ENCODE measurements around the gene KCNH2.

The KCNH2 gene

DNA sequence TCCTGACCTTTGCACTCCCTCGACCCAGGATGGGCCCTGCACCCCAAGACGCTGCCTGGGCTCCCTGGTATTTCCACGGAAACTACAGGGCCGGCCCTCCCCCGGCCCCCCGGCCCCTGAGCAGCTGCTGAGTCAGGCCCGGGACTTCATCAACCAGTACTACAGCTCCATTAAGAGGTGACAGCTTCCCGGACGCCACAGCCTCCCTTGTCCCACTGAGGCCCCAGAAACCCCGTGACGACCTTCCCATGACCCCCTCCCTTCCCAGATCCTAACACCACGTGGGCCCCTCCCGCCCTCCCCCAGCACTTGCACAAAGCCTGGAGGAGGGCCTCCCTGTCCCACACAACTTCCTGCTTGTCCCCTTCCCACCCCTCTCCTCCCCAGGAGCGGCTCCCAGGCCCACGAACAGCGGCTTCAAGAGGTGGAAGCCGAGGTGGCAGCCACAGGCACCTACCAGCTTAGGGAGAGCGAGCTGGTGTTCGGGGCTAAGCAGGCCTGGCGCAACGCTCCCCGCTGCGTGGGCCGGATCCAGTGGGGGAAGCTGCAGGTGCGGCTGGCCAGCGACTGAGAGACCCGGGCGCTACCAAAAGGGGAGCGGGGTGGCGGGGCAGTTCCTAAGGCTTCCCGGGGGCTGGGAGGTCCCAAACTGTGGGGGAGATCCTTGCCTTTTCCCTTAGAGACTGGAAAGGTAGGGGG is 18.4 kb upstream of the KCNH2 start:
- H3K9ac ChIP-seq (ENCODE audit: low read depth in 1 of 2, low read length in 2 of 2), result no peak overlapping the region
- H3K9me3 ChIP-seq (ENCODE audit: control insufficient read depth in 1 of 2, low read length in 2 of 2), result no peaks in the 10 kb centered on the region
- H3K27ac ChIP-seq (ENCODE audit: low read depth, low read length), result no peak overlapping the region

DNA sequence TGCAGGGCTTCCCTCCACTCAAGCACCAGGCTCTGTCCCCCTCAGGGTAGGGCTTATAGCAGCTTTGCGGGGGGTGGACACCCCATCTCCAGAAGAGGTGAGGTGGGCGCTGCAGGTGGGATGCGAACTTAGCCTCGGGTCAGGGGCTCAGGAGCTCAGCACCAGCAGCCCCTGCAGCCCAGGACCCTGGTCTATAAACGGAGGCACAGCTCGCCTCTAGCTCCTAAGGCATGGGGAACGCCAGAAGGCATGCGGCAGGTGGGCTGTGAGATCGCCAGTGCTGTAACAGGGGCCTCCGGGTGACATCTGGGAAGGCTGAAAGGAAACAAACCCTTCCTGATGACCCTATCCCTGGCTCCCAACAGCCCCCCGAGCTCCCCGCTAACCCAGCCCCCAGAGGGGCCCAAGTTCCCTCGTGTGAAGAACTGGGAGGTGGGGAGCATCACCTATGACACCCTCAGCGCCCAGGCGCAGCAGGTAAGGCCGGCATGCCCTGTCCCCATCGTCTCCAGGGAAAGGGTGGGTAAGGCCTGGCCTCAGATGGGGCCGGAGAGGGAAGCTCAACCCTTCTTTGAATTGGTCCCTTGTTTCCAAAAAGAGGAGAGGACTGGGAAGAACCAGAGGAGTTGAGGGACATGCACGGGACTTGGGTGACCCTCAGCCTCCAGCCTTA is 16.9 kb upstream of the KCNH2 start:
- H3K9ac ChIP-seq (ENCODE audit: low read depth in 1 of 2, low read length in 2 of 2), result no peak overlapping the region
- H3K27ac ChIP-seq (ENCODE audit: low read depth, low read length), result no peak overlapping the region
- H3K27me3 ChIP-seq (ENCODE audit: control insufficient read depth in 1 of 2, insufficient read depth in 2 of 2, low read length in 2 of 2), result no peaks in the 10 kb centered on the region
- H3K4me1 ChIP-seq (ENCODE audit: control insufficient read depth in 1 of 2, insufficient read depth in 2 of 2, low read length in 2 of 2), result peaks cover 0 to 2% of the 10 kb centered on the region in 2 donors
- H3K4me3 ChIP-seq (ENCODE audit: low read depth in 1 of 2, low read length in 2 of 2), result peak overlapping the region in 1 of 2 donors; percentile 48
- H3K36me3 ChIP-seq (ENCODE audit: control insufficient read depth in 1 of 2, insufficient read depth in 2 of 2, low read length in 2 of 2), result no peaks in the 10 kb centered on the region
- peaks cover 0 to 5% of the 10 kb centered on the region in 2 donors for H3K9me3 ChIP-seq (ENCODE audit: control insufficient read depth in 1 of 2, low read length in 2 of 2)

More for the DNA sequence above, 18.4 kb upstream of the KCNH2 start:
- Histone ChIP-seq H3K4me1 (ENCODE audit: control insufficient read depth in 1 of 2, insufficient read depth in 2 of 2, low read length in 2 of 2) (peaks cover 0 to 2% of the 10 kb centered on the region in 2 donors), H3K27me3 (ENCODE audit: control insufficient read depth in 1 of 2, insufficient read depth in 2 of 2, low read length in 2 of 2) (no peaks in the 10 kb centered on the region), H3K4me3 (ENCODE audit: low read depth in 1 of 2, low read length in 2 of 2) (no peak overlapping the region), H3K36me3 (ENCODE audit: control insufficient read depth in 1 of 2, insufficient read depth in 2 of 2, low read length in 2 of 2) (no peaks in the 10 kb centered on the region)

DNA sequence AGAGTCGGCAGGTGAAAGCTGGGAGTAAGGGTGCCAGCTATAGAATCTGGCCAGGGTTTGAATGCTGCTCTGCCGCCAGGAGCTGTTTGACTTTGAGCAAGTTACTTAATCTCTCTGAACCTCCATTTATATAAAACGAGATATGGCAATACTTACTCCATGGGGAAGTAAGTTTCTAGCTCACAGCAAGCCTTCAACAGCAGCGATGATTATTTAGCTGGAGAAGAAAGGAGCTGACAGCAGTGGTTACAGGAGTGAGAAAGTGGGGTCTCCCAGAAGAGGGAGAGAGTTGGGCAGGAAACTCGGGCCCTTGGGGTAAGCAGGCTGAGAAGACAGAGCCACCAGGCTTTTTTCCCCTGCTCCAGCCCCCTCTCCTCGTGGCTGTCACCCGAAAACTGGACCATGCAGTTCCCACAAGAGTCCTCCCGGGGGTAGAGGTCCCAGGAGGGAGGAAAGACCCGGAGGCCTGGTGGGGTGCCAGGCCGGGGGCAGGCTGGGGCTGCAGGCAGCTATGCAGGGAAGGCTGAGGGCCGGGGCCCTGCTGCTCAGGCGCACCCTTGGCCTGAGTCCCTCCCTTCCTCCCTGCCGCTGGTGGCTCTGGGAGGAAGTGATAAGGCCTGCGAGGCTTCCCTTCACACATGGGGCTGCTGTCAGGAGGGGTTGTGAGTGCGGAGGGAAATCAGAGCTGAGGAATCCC is 16.2 kb upstream of the KCNH2 start:
- peaks cover 0 to 5% of the 10 kb centered on the region in 2 donors for H3K9me3 ChIP-seq (ENCODE audit: control insufficient read depth in 1 of 2, low read length in 2 of 2)
- no peak overlapping the region for H3K9ac ChIP-seq (ENCODE audit: low read depth in 1 of 2, low read length in 2 of 2)
- H3K27ac ChIP-seq (ENCODE audit: low read depth, low read length), result no peak overlapping the region
- H3K27me3 ChIP-seq (ENCODE audit: control insufficient read depth in 1 of 2, insufficient read depth in 2 of 2, low read length in 2 of 2), result no peaks in the 10 kb centered on the region
- H3K36me3 ChIP-seq (ENCODE audit: control insufficient read depth in 1 of 2, insufficient read depth in 2 of 2, low read length in 2 of 2), result no peaks in the 10 kb centered on the region
- H3K4me1 ChIP-seq (ENCODE audit: control insufficient read depth in 1 of 2, insufficient read depth in 2 of 2, low read length in 2 of 2), result peaks cover 0 to 2% of the 10 kb centered on the region in 2 donors
- H3K4me3 ChIP-seq (ENCODE audit: low read depth in 1 of 2, low read length in 2 of 2), result peak overlapping the region in 1 of 2 donors; percentile 48

DNA sequence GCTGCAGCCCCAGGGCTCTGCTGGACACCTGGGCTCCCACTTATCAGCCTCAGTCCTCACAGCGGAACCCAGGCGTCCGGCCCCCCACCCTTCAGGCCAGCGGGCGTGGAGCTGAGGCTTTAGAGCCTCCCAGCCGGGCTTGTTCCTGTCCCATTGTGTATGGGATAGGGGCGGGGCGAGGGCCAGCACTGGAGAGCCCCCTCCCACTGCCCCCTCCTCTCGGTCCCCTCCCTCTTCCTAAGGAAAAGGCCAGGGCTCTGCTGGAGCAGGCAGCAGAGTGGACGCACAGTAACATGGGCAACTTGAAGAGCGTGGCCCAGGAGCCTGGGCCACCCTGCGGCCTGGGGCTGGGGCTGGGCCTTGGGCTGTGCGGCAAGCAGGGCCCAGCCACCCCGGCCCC is 15.4 kb upstream of the KCNH2 start:
- no peak overlapping the region for H3K27ac ChIP-seq (ENCODE audit: low read depth, low read length)
- H3K36me3 ChIP-seq (ENCODE audit: control insufficient read depth in 1 of 2, insufficient read depth in 2 of 2, low read length in 2 of 2), result no peaks in the 10 kb centered on the region
- peaks cover 0 to 5% of the 10 kb centered on the region in 2 donors for H3K9me3 ChIP-seq (ENCODE audit: control insufficient read depth in 1 of 2, low read length in 2 of 2)
- no peaks in the 10 kb centered on the region for H3K27me3 ChIP-seq (ENCODE audit: control insufficient read depth in 1 of 2, insufficient read depth in 2 of 2, low read length in 2 of 2)
- H3K4me3 ChIP-seq (ENCODE audit: low read depth in 1 of 2, low read length in 2 of 2), result no peak overlapping the region
- no peak overlapping the region for H3K9ac ChIP-seq (ENCODE audit: low read depth in 1 of 2, low read length in 2 of 2)
- peaks cover 2 to 6% of the 10 kb centered on the region in 2 donors for H3K4me1 ChIP-seq (ENCODE audit: control insufficient read depth in 1 of 2, insufficient read depth in 2 of 2, low read length in 2 of 2)

DNA sequence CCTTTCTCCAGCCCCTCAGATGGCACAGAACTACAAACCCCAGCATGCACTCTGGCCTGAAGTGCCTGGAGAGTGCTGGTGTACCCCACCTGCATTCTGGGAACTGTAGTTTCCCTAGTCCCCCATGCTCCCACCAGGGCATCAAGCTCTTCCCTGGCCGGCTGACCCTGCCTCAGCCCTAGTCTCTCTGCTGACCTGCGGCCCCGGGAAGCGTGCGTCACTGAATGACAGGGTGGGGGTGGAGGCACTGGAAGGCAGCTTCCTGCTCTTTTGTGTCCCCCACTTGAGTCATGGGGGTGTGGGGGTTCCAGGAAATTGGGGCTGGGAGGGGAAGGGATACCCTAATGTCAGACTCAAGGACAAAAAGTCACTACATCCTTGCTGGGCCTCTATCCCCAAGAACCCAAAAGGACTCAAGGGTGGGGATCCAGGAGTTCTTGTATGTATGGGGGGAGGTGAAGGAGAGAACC is 14.7 kb upstream of the KCNH2 start:
- H3K9me3 ChIP-seq (ENCODE audit: control insufficient read depth in 1 of 2, low read length in 2 of 2), result peaks cover 0 to 5% of the 10 kb centered on the region in 2 donors
- H3K4me1 ChIP-seq (ENCODE audit: control insufficient read depth in 1 of 2, insufficient read depth in 2 of 2, low read length in 2 of 2), result peaks cover 7 to 10% of the 10 kb centered on the region in 2 donors
- no peak overlapping the region for H3K4me3 ChIP-seq (ENCODE audit: low read depth in 1 of 2, low read length in 2 of 2)
- no peak overlapping the region for H3K27ac ChIP-seq (ENCODE audit: low read depth, low read length)
- H3K27me3 ChIP-seq (ENCODE audit: control insufficient read depth in 1 of 2, insufficient read depth in 2 of 2, low read length in 2 of 2), result no peaks in the 10 kb centered on the region
- H3K9ac ChIP-seq (ENCODE audit: low read depth in 1 of 2, low read length in 2 of 2), result no peak overlapping the region
- H3K36me3 ChIP-seq (ENCODE audit: control insufficient read depth in 1 of 2, insufficient read depth in 2 of 2, low read length in 2 of 2), result no peaks in the 10 kb centered on the region

DNA sequence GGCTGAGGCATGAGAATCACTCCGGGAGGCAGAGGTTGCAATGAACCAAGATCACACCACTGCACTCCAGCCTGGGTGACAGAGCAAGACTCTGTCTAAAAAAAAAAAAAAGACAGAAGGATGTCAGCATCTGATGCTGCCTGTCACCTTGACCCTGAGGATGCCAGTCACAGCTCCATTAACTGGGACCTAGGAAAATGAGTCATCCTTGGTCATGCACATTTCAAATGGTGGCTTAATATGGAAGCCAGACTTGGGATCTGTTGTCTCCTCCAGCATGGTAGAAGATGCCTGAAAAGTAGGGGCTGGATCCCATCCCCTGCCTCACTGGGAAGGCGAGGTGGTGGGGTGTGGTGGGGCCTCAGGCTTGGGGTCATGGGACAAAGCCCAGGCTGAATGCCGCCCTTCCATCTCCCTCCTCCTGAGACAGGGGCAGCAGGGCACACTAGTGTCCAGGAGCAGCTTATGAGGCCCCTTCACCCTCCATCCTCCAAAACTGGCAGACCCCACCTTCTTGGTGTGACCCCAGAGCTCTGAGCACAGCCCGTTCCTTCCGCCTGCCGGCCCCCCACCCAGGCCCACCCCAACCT is 14.0 kb upstream of the KCNH2 start:
- H3K27ac ChIP-seq (ENCODE audit: low read depth, low read length), result peak overlapping the region; percentile 10
- H3K9me3 ChIP-seq (ENCODE audit: control insufficient read depth in 1 of 2, low read length in 2 of 2), result peaks cover 0 to 5% of the 10 kb centered on the region in 2 donors
- no peaks in the 10 kb centered on the region for H3K27me3 ChIP-seq (ENCODE audit: control insufficient read depth in 1 of 2, insufficient read depth in 2 of 2, low read length in 2 of 2)
- H3K4me1 ChIP-seq (ENCODE audit: control insufficient read depth in 1 of 2, insufficient read depth in 2 of 2, low read length in 2 of 2), result peaks cover 7 to 10% of the 10 kb centered on the region in 2 donors
- no peaks in the 10 kb centered on the region for H3K36me3 ChIP-seq (ENCODE audit: control insufficient read depth in 1 of 2, insufficient read depth in 2 of 2, low read length in 2 of 2)
- no peak overlapping the region for H3K4me3 ChIP-seq (ENCODE audit: low read depth in 1 of 2, low read length in 2 of 2)
- H3K9ac ChIP-seq (ENCODE audit: low read depth in 1 of 2, low read length in 2 of 2), result no peak overlapping the region

DNA sequence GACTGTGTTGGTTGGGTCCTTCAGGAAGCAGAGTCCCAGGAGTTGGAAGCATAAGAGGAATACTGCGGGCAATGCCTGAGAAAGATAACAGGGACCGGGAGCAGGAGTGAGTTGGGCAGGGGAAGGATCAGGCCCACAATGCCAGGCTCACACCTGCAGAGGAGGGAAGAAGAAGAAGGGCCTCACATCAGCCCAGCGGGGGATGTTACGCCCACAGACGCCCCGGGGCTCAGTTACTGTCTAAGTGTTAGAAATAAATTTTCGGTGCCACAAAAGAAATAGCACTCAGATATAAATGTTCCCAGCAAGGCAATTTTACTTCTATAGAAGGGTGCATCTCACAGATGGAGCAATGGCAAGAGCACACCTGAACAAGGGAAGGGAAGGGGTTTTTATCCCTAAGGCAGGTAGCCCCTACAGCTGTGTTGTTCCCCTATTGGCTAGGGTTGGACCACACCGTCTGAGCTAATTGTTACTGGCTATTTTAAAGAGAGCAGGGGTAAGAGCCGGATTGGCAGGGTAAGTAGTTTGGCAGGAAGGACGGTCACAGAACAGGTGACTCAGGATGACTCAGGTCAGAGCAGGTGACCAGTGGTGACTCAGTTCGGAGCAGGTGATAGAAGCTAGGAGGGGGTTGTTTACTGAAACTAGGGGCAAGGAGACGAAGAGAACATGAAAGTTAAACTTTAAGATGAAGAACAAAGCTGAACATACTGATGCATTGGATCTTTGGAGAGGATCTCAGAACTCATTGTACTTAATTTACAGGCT is 12.5 kb upstream of the KCNH2 start, which contains the start of gene NOS3:
Gene NOS3 (plus strand): TSS at position 602 of the 771 bp plus-strand sequence. CDS start 2,787 bp downstream, outside the sequence.
- Histone ChIP-seq H3K4me1 (ENCODE audit: control insufficient read depth in 1 of 2, insufficient read depth in 2 of 2, low read length in 2 of 2) (peaks cover 7 to 10% of the 10 kb centered on the region in 2 donors), H3K9ac (ENCODE audit: low read depth in 1 of 2, low read length in 2 of 2) (no peak within 1 kb of the TSS), H3K4me3 (ENCODE audit: low read depth in 1 of 2, low read length in 2 of 2) (no peak within 1 kb of the TSS), H3K9me3 (ENCODE audit: control insufficient read depth in 1 of 2, low read length in 2 of 2) (peaks cover 0 to 5% of the 10 kb centered on the region in 2 donors), H3K36me3 (ENCODE audit: control insufficient read depth in 1 of 2, insufficient read depth in 2 of 2, low read length in 2 of 2) (no peaks in the 10 kb centered on the region), H3K27ac (ENCODE audit: low read depth, low read length) (no peak within 1 kb of the TSS), H3K27me3 (ENCODE audit: control insufficient read depth in 1 of 2, insufficient read depth in 2 of 2, low read length in 2 of 2) (no peaks in the 10 kb centered on the region)

DNA sequence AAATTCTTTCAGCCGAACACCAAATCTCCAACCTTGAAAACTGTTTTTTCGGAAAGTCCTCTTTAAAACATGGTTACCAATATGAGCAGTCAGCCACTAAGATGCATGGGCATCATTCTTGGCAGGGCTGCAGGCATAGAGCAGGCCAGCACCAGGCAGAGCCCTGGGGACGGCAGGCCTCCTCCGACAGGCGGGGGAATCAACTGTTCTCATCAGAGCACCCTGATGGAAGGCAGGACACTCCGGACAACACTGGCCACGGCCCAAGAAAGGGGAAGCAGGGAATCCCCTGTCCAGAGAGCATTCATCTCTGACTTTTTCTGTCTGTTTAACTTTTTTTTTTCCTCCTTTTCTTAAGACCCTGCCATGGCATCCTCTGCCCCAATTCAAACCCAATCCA is 11.3 kb upstream of the KCNH2 start:
- H3K36me3 ChIP-seq (ENCODE audit: control insufficient read depth in 1 of 2, insufficient read depth in 2 of 2, low read length in 2 of 2), result no peaks in the 10 kb centered on the region
- H3K27ac ChIP-seq (ENCODE audit: low read depth, low read length), result no peak overlapping the region
- H3K9me3 ChIP-seq (ENCODE audit: control insufficient read depth in 1 of 2, low read length in 2 of 2), result peaks cover 0 to 5% of the 10 kb centered on the region in 2 donors
- peaks cover 7 to 8% of the 10 kb centered on the region in 2 donors for H3K4me1 ChIP-seq (ENCODE audit: control insufficient read depth in 1 of 2, insufficient read depth in 2 of 2, low read length in 2 of 2)
- no peaks in the 10 kb centered on the region for H3K27me3 ChIP-seq (ENCODE audit: control insufficient read depth in 1 of 2, insufficient read depth in 2 of 2, low read length in 2 of 2)
- no peak overlapping the region for H3K9ac ChIP-seq (ENCODE audit: low read depth in 1 of 2, low read length in 2 of 2)
- H3K4me3 ChIP-seq (ENCODE audit: low read depth in 1 of 2, low read length in 2 of 2), result no peak overlapping the region
